GM19025 (cell line): Measurements from ENCODE around the gene FYN.
"Not testable (repeated sequence)": the region's sequence is repeated elsewhere in the genome, so short reads cannot be mapped to it uniquely, and the experiment has no call there.

Source experiments
- ATAC-seq: cut with Tn5 transposase; IDR thresholded peaks from one replicate; pipeline ENCODE4 v1.9.1; 2021; ENCODE audit warnings: mild to moderate bottlenecking, low read depth, moderate library complexity; ENCODE audit not compliant: unreplicated experiment

The FYN gene

GRCh38 chr6:111650049-111650448, 223.2 kb downstream of the FYN start:
- ATAC-seq = no peak

DNA sequence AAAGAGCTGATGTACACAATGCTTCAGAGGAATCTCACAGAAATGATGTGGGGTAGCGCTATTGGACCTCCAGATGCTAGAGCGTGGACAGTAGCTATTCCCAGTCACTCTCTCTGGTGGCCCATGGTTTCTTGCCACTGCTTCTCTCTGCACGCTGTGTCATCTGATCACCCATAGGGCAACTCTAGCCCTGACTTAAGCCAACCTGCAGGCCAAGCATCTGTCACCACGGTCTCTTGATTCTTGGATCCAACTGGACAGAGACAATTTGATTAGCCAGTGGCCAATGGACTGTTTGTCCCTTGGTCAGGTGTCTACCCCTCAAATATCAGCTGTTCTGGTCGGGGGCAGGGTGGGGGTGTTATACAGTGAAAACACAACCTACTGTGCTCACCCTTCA, 225.2 kb downstream of the FYN start:
- ATAC-seq = no peak

DNA sequence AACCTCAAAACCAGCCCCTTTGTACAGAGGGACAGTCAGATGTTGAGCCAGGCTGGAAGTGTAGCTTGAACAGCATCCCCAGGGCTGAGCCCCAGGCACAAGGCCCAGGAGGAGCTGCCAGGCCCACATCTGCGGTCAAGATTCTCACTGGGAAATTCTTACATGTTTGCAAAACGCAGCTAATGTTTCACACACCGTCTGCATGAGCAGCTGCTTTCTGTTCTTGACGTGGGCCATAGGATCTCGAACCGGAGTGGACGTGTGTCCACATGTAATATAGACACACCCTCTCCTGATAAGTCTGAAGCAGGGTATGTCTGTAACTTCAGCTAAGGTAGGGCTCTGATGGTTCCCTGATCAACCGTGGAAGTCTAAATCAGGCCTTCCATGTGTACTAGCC, 226.3 kb downstream of the FYN start:
- ATAC-seq = no peak

DNA sequence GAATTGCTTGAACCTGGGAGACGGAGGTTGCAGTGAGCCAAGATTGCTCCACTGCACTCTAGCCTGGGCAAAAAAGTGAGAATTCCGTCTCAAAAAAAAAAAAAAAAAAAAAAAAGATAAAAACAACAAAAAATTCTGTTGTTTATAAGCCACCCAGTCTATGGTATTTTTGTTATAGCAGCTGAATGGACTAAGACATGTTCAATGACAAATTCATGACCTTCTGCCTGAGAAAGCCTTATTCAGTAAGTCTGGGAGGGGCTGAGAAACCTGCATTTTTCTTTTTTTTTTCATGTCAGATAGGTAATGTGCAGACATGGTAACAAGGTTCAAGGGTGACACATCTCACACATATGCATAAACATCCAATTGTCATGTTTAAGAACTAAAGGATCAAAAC, 227.2 kb downstream of the FYN start:
- ATAC-seq = no peak

DNA sequence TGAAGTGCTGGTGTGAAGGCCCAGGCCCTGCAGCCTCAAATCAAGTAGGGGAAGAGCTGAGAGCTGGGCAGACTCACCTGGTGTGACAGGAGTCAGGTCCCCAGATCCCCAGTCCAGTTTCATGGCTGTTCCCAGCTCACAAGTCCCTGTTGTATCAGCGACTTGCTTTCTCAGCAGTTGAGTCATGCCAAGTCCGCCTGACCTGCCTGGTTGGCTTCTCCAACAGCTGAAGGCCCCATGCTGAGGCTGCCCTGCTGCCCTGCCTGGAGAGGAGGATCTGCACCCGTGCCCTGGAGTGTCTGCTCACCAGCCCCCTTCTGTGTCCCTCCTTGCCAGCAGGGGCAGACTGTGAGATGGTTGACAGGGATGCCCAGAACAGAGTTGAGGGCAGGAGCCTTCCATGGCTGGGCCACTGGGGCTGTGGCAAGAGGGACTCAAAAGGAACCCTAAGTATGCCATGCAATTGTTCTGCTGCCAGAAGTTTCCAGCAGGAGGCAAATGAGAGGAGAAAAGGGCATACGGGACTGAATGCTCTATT, 228.3 kb downstream of the FYN start:
- no peak for ATAC-seq

DNA sequence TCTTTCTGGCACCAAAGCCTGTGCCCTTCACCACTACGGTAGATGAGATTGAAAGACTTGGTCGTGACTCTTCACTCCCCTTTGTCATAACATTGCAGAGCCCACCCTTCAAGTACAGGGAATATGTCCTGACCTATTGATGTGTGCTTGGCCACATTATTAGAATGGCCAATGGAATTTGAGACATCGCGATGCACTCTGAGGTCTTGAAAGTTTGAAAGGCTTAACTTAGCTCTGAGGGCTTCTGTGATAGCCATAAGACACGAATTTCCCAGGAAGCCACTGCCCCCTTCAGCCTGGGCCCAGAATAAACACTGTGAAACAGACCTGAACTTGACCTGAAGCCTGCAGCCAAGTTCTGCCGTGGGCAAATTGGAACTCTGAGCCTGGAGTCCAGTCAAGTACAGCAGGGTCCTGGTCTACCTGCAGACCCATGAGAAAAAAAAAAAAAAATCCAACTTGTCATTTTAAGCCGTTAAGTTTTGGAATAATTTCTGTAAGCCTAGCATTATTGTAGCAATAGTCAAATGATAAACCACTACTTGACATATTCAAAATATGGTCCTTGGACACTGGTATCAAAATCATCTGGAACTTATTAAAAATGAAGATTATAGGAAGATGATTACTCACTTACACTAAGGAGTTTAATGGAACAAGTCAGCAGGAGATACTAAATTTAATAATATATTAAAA, 230.6 kb downstream of the FYN start:
- ATAC-seq = no peak

GRCh38 chr6:111639266-111639665, 234.0 kb downstream of the FYN start:
- no peak for ATAC-seq

DNA sequence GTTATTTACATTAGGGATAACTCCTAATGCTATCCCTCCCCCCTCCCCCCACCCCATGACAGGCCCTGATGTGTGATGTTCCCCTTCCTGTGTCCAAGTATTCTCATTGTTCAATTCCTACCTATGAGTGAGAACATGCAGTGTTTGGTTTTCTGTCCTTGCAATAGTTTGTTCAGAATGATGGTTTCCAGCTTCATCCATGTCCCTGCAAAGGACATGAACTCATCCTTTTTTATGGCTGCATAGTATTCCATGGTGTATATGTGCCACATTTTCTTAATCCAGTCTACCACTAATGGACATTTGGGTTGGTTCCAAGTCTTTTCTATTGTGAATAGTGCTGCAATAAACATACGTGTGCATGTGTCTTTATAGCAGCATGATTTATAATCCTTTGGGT, 238.3 kb downstream of the FYN start:
- not testable (repeated sequence) for ATAC-seq

- ATAC-seq = no peak
These were observed 239.4 kb downstream of the FYN start for GRCh38 chr6:111633822-111634221.

GRCh38 chr6:111632468-111633247, 240.6 kb downstream of the FYN start:
- no peak for ATAC-seq

DNA sequence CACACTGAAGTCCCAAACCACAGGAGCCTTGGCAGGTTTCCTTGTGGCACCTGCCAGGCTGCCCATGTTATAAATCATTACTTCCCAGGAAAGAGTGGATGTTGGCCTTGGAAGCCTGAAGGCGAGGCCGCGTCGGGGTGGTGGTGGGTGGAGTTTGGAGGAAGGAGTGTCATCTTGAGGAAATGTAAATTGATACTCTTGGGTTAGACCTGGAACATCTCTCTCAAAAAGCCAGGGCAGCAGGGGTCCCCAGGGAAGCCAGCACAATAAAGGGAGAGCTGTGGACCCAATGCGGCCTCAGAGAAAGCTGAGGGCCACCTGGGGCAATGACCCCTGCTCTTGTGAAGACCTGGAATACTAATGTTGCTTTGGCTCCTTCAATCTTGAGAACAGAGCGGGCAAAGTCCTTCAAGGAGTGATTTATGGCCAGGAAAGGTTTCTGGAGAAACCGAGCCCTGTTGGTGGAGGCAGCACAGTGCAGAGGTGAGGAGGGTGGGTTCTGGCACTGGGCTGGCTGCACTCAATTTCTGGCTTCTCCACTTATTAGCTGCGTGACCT, 241.3 kb downstream of the FYN start:
- no peak for ATAC-seq

GRCh38 chr6:111631018-111631417, 242.2 kb downstream of the FYN start:
- no peak for ATAC-seq

DNA sequence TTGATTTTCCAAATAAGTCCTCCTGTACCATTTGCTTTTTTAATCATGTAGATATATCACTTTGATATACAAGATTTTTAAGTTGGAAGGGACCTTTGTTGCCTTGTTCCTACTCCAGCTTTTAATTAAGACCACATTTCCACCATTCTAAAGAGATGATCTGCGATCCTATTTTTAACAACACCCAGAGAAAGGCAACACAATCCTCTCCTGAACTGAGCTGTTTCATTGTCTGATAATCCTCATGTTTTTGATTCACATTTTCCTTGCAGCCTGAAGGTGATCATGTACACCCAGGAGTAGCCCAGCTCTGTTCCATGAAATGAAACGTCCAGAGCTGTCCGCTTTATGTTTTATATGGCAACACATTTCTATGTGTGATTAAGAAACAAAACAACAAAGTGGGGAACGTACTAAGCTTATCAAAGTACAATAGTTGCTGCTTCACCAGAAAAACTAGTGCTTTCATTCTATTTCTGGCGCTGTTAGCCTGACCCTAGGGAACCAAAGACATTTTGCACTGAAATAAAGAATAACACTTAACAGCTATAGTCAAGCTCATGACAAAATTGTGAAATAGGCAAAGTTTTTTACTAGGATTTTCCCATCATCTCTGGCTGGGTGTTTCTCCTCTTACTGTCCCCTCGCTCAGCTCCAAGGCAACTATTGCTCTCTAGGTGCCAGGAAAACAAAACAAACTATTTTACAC, 245.0 kb downstream of the FYN start:
- ATAC-seq = no peak

- ATAC-seq = no peak
These were observed 246.8 kb downstream of the FYN start for GRCh38 chr6:111626441-111626840.

DNA sequence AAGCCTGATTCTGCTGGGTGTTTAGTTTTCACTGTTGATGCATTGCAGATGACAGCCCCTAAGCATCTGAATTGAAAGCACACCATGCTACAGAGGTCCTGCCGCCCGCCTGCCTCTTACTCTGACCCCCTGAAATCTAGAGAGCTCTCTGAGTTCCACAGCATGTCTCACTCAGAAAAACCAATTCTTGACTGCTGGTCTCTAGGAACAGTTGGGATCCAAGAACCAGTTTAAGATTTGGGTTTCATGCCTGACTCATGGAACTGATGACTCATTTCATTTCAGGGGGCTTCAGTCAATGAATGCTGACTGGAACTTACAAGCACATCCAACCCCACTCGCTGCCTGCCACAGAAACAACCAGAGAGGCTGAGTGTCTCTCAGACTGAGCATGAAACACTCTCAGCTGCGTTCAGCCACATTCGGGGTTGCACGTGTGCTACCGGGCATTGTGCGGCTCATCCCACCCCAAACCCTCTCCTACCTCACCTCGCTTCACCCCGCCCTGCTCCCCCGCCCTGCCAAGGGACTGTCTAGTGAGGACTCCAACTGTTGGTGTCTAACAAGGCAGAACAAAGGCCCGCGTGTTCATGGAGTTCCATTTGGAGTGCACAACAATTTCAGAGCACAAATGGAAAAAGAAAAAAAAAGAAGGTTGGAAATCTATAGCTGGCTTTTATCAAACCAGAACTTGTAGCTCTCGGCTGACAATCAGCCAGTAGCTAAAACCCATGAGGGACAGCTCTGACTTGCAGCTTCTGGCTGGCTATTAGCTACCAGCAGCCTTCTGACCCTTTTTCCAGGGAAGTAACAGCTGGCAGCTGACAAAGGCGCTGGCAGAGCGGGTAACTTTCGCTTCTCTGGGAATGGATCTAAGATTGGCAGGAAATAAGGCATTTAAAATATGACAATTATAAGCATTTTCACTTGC, 247.5 kb downstream of the FYN start:
- no peak for ATAC-seq

- no peak for ATAC-seq
These were observed 248.2 kb downstream of the FYN start for GRCh38 chr6:111625099-111625416.

GRCh38 chr6:111624401-111625098, 248.7 kb downstream of the FYN start:
- ATAC-seq = no peak

DNA sequence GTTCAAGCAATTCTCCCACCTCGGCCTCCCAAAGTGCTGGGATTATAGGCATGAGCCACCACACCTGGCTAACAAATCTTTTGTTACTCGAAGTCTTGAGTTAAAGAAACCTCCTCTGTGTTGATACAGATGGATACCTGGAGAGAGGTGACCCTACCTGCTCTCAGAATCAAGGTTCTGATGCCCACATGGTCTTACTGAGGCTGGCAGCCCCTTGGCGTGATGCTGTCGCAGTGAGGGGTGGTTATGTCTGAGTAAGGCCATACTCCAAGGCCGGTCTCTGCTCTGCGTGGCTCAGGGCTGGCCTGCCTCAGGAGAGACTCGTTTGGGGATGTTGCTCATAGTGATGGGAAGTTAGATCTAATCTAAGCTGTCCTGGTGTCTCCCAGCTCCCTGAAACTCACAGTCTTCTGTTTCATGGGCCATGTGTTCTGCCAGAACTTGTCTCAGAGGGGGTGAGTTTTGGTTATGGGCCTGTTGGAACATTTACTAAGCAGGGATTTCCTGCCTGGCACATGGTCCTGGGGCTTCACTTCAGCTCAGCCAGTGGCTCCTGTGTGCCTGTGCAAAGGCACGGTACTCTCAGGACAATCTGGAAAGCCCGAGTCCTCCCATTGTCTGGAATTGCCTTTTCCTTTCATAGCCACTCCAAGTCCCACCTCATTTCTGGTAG, 250.1 kb downstream of the FYN start:
- no peak for ATAC-seq

DNA sequence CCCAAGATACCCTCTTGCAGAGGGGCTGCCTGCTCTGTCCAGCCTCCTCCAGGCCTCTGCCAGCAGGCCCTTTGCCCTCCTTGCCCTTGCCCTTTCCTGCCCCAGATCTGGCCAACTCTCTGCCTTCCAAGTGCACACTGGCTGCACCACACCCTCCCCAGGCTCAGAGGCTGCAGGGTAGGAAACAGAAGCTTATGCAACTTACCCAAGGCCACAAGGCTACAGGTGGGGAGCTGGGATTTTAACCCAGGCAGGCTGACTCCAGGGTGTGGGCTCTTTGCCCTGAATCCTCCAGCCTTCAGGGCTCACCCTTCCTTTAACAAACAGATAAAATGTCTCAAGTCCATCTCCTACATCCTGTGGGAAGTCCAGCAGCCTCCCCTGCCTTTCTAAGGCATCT, 253.1 kb downstream of the FYN start:
- no peak for ATAC-seq
